ENCODE measurements around the gene CD47.

The CD47 gene

DNA sequence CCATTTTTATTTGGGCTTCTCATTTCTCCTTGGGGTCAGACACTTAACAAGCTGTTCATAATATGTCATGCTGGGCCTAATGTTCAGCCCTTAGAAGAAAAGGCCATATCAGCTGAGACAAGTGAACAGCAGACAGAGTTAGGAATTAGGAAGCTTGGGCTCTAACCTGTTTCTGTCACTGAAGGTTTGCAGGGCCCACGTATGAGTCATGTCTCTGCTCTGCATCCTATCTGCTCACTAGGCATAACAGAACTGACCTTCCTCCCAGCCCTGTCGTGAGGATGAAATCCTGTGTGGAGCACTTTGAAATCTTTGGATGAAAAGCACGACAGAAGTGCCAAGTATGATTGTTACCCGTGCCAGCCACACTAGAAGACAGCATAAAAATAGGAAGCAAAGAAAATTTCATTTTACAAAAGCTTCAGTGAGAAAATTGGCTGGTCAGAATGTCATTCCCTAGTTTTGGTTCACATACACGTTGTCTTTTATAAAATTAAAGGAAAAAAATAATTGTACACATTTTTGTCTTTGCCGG lies 26.5 kb upstream of the CD47 start:
- DNase-seq (ENCODE audit: low spot score): no peak

- no peak for DNase-seq (ENCODE audit: low spot score)
Observed at GRCh38 chr3:108114423-108115065, 23.7 kb upstream of the CD47 start.

GRCh38 chr3:108113975-108114374 lies 23.1 kb upstream of the CD47 start:
- DNase-seq (ENCODE audit: low spot score): no peak

- DNase-seq (ENCODE audit: low spot score): no peak
Observed at GRCh38 chr3:108110934-108111333, 20.1 kb upstream of the CD47 start.

DNA sequence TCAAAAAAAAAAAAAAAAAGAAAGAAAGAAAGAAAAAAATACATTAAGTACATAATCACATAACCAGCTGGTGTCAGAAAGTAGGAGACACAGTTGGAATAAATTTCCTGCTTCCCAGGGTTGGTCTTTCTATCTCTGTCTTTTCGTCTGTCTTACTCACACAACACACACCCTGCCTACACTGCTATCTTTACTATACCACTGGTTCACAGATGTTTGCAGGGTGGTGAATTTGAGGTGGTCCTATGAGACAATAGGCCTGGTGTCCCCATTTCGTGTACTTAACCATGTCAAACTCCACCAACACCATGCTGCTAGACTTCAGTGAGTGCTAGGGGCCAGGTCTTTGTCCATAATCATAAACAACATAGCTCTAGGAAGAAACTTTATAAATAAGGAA lies 17.6 kb upstream of the CD47 start:
- no peak for DNase-seq (ENCODE audit: low spot score)

DNA sequence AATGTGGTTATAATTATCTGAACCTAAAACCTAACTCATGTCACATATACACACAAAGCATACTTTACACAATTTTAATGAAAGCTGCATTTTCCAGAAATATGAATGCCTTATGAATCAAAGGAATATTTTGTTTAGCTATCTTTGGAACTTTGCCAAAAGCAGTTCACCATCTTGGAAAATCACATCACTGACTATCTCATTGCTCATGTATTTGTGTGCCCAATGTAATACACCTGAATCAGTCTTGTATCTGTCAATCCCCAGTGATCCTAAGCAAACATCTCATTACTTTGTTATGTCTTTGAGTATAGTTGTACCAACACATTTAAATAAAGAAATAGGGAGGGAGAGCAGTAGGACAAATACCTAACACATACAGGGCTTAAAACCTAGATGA lies 15.6 kb upstream of the CD47 start:
- DNase-seq (ENCODE audit: low spot score): no peak

DNA sequence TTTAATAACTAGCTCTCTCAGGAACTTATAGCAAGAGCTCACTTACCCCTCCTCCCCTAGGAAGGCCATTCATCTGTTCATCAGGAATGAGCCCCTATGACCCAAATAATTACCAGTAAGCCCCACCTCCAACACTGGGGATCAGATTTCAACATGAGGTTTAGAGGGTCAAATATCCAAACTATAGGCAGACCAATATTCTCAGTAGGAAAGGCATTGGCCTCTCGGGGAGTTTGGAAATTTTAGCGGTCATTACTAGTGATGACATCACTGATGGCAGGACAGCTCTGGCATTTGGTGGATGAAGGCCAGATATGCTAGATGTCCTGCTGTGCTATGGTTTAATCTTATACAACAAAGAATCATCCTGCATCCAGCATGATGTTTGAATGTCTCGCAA lies 15.2 kb upstream of the CD47 start:
- no peak for DNase-seq (ENCODE audit: low spot score)

DNA sequence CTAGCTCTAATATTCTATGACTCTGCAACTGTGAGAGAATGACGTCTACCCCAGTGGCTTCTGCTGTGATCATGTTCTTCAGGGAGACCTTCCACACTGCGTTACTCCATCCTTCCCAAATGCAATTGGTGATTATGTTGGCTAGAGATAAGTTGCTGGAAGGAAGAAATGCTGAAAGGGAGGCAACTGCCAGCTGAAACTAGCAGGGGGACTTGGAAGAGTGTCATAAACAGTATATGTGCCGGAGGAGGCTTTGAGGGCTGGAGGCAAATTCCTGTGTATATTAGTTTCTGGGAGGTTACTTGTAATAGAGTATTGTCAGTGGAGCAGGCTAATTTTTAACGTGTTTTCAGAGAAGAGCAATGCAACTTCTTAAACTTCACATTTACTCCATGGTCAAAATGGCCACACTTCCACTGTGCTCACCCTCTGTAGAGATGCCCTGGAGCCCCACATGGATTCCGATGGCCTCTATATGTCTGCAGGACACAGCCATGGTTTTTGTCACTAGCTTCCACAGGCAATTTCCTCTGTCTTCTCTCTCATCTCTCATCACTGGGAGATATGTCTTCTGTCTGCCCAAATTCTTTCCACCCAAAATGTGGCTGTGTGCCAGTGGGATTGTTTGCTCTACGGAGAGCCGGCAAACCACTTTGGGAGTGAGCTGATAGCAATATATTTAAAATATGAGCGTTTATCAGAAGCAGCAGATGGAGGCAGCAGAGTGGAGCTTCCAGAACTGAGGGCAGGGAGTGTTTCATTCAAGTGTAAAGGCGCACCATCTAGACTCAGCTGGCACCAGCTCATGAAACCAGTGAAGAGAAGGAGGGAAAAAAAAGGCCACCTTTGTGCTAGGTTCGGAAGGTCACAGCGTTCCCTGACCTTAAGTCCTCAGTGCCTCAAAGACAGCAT lies 13.3 kb upstream of the CD47 start:
- no peak for DNase-seq (ENCODE audit: low spot score)

DNA sequence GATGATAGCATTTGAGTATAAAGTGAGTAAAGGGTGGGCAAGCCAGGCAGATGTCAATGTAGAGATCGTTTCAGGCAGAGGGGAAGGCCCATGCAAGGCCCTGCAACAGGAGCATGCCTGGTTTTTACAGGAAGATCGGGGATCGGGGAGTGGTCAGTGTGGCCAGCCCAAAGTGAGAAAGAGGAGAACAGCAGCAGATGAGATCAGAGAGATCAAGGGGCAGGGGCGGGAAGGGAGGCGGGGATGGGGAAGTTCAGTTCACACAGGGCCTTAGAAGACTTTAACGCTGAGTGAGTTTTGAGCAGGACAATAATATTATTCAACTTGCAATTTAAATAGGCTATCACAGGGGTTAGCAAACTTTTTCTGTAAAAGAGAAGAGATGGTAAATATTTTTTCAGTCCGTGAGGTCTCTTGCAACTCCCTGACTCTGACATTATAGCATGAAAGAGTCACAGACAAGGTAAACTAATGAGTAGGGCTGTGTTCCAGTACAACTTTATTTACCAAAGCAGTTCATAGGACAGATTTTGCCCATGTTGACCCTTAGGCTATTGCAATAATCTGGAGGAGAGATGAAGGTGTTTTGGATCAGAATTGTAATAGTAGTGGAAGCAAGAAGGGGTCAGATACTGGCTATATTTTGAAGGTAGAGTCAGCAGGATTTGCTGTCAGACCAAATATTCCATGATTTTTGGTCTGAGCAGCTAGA lies 12.4 kb upstream of the CD47 start:
- DNase-seq (ENCODE audit: low spot score): no peak

DNA sequence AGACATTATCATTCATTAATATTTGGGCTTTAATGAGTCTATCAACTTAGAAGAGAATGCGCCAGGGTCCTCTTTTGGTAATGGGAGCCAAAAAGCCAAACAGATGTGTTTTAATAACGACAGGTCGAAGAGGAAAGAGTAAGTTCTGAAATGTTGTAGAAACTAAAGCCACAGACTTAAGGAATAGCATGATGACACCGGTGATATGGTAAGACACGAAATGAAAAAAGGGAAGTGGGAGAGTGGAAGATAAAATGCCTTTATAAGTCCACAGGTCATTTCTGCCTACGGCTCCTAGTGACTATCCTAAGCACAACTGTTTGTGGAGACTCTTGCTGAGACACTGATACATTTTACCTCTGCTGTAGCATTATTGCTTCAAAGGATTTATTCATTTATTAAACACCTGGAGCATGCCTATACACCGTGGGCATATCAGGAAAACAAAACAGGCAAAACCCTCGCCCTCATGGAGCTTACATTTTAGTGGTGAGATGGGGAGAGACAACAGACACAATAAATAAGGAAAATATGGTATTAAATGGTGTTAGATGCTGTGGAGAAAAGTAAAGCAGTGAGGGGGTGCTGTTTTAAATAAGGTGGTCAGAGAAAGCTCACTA lies 11.7 kb upstream of the CD47 start:
- DNase-seq (ENCODE audit: low spot score): no peak

GRCh38 chr3:108100906-108101660 lies 10.3 kb upstream of the CD47 start:
- DNase-seq (ENCODE audit: low spot score): no peak

GRCh38 chr3:108099679-108100428 lies 9.0 kb upstream of the CD47 start:
- no peak for DNase-seq (ENCODE audit: low spot score)

DNA sequence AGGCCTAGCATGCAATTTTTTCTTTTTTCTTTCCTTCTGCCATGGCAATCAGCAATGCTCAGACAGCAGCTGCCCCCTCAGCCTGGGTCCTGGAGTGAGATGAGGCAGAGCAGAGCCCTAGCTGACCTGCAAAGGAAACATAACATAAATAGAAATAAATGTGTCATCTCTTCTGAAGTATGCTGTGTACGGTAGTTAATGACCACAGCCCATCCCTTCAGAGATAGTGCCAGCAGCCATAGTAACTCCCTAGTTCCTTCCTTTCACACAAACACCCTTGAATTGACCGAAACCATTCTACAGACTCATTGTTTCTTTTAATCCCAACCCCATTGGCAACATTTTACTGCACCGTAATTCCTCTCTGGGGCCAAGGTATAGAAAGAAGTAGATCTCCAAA lies 8.4 kb upstream of the CD47 start:
- DNase-seq (ENCODE audit: low spot score): no peak

- DNase-seq (ENCODE audit: low spot score): no peak
Observed at GRCh38 chr3:108098003-108098370, 7.2 kb upstream of the CD47 start.

GRCh38 chr3:108097322-108098002 lies 6.6 kb upstream of the CD47 start:
- no peak for DNase-seq (ENCODE audit: low spot score)

GRCh38 chr3:108096532-108097321 lies 5.9 kb upstream of the CD47 start:
- no peak for DNase-seq (ENCODE audit: low spot score)

DNA sequence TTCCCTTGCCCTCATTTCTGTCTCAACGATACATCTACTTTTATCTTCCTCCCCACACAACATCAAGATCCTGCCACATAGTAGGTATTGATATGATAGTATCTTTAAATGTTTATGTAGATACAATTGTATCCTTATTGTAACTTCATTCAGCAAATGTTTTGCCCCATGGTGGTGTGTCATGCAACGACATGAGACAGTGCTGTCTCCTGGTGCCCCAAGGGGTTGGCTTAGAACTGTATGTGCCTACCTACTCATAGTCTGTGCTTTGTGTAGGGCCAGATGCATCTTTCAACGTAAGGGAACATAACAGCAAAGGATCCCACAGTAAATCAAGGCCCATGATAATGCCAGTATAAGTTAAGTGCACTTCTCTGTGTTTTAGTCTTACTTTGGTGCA lies 2.8 kb upstream of the CD47 start:
- DNase-seq (ENCODE audit: low spot score): no peak

GRCh38 chr3:108093021-108093420 lies 2.2 kb upstream of the CD47 start:
- no peak for DNase-seq (ENCODE audit: low spot score)

- DNase-seq (ENCODE audit: low spot score): no peak
Observed at GRCh38 chr3:108092501-108092900, 1.7 kb upstream of the CD47 start.

Data from kidney capillary endothelial cell (primary cell).